Hematopoietic multipotent progenitor cell treated with erythropoietin and hydrocortisone succinate and interleukin-3 and kit ligand, for 17 days (in vitro differentiated cells): Measurements from ENCODE around the gene GNL3L.
"Not testable (repeated sequence)": the region's sequence is repeated elsewhere in the genome, so short reads cannot be mapped to it uniquely, and the experiment has no call there.

ENCODE experiments used
- DNase-seq: peaks from one replicate; pipeline ENCODE4 v3.0.0-alpha.2; 2015; ENCODE audit warnings: low spot score

Gene GNL3L

DNA sequence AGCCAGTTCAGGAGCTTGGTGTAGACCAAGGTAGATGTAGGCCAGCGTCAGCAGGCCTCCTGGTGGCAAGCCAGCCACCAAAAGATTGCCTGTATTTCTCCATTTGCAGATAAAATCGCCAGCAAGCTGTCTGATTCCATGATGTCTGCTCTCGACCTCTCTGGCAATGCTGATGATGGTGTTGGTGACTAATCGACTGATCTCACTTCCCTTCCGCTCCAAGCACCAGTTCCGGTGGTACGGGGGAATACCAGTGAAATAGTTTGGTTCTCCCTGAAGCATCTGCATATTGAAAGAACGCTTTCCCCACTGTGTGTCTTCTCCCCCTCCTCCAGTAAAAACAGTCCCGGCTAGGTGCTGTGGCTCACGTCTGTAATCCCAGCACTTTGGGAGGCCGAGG, 30.4 kb downstream of the GNL3L start:
- no peak for DNase-seq

DNA sequence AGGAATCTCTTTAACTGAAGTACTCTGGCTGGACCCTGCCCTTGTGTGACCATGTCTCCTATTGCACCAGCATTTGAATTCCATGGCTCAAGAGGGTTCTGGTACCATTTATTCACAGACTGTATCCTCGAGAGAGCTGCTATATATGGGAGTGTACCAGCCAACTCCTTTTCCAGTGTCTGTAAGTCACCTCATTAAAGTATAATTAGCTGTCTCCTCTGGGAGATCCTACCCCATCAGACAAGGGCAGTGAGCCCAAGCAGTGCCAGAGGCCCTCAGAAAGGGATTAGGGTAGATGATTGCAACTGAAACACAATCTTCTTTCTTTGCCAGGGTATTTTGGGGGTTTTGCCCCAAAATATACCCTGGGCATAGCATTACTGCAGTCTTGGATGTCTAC, 31.6 kb downstream of the GNL3L start:
- DNase-seq = no peak

- no peak for DNase-seq
Observed at GRCh38 chrX:54564936-54565335, 34.9 kb downstream of the GNL3L start.

DNA sequence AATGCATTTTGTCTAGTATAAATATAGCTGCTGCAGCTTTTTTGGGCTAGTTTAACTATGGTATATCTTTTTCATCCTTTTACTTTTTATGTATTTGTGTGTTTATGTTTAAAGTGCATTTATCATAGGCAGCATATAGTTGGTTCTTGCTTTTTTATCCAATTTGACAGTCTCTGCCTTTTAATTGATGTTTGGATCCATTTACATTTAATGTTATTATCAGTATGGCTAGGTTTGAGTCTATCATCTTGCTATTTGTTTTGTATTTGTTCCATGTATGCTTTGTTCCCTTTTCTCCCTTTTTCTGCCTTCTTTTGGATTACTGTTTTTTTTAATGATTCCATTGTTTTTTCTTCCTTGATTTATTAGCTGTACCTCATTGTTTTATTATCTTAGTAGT, 40.3 kb downstream of the GNL3L start:
- no peak for DNase-seq

DNA sequence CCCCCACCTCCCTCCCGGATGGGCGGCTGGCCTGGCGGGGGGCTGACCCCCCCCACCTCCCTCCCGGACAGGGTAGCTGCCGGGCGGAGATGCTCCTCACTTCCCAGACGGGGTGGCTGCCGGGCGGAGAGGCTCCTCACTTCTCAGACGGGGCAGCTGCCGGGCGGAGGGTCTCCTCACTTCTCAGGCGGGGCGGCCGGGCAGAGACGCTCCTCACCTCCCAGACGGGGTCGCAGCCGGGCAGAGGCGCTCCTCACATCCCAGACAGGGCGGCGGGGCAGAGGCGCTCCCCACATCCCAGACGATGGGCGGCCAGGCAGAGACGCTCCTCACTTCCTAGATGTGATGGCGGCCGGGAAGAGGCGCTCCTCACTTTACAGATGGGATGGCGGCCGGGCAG, 42.6 kb downstream of the GNL3L start:
- not testable (repeated sequence) for DNase-seq

- DNase-seq = no peak
Observed at GRCh38 chrX:54597728-54598127, 67.7 kb downstream of the GNL3L start.

GRCh38 chrX:54602563-54602962, 72.5 kb downstream of the GNL3L start:
- no peak for DNase-seq
